Hematopoietic multipotent progenitor cell treated with erythropoietin and hydrocortisone succinate and interleukin-3 and kit ligand, for 8 days (in vitro differentiated cells): ENCODE data around the gene JPH4.
A peak's percentile ranks its signal among the peaks of the same experiment; 100 is the strongest.
"Not testable (repeated sequence)": the region's sequence is repeated elsewhere in the genome, so short reads cannot be mapped to it uniquely, and the experiment has no call there.

Experiments used
- DNase-seq: peaks from one replicate; pipeline ENCODE4 v3.0.0-alpha.2; 2015

The JPH4 gene

GRCh38 chr14:23544511-23545447 lies 33.8 kb downstream of the JPH4 start:
- no peak for DNase-seq

GRCh38 chr14:23543403-23543802 lies 35.2 kb downstream of the JPH4 start:
- no peak for DNase-seq

- no peak for DNase-seq
Measured at GRCh38 chr14:23542261-23542660, 36.3 kb downstream of the JPH4 start.

- DNase-seq, result no peak
Measured at GRCh38 chr14:23540141-23540469, 38.5 kb downstream of the JPH4 start.

GRCh38 chr14:23539248-23540140 lies 39.1 kb downstream of the JPH4 start:
- peak; percentile 52 for DNase-seq

- no peak for DNase-seq
Measured at GRCh38 chr14:23538785-23539184, 39.8 kb downstream of the JPH4 start.

- no peak for DNase-seq
Measured at GRCh38 chr14:23538050-23538718, 40.4 kb downstream of the JPH4 start.

GRCh38 chr14:23537351-23538049 lies 41.1 kb downstream of the JPH4 start:
- DNase-seq, result no peak

- not testable (repeated sequence) for DNase-seq
Measured at GRCh38 chr14:23536906-23537305, 41.7 kb downstream of the JPH4 start.

- DNase-seq, result no peak
Measured at GRCh38 chr14:23536494-23536893, 42.1 kb downstream of the JPH4 start.

- no peak for DNase-seq
Measured at GRCh38 chr14:23535943-23536342, 42.6 kb downstream of the JPH4 start.

- DNase-seq, result no peak
Measured at GRCh38 chr14:23533652-23534435, 44.7 kb downstream of the JPH4 start.

GRCh38 chr14:23532658-23533057 lies 45.9 kb downstream of the JPH4 start:
- DNase-seq, result no peak

GRCh38 chr14:23531391-23531790 lies 47.2 kb downstream of the JPH4 start:
- no peak for DNase-seq

- DNase-seq, result no peak
Measured at GRCh38 chr14:23530375-23531055, 48.1 kb downstream of the JPH4 start.

GRCh38 chr14:23529016-23529415 lies 49.6 kb downstream of the JPH4 start:
- no peak for DNase-seq

GRCh38 chr14:23528555-23528954 lies 50.0 kb downstream of the JPH4 start:
- DNase-seq, result no peak

- DNase-seq, result no peak
Measured at GRCh38 chr14:23525611-23526010, 53.0 kb downstream of the JPH4 start.

GRCh38 chr14:23524954-23525353 lies 53.6 kb downstream of the JPH4 start:
- DNase-seq, result no peak

GRCh38 chr14:23523229-23524016 lies 55.2 kb downstream of the JPH4 start:
- no peak for DNase-seq
